GM23248 (cell line): Measurements from ENCODE around the gene LRSAM1. TPM values are rescaled to one million over a fixed set of nuclear protein-coding genes. Genes with fewer than 3 reads are reported as not detected.

ENCODE experiments used
- DNase-seq: peaks from one replicate; pipeline ENCODE4 v3.0.0-alpha.2; 2015
- H2AFZ ChIP-seq: fragments of 200-600 bp; sonication (generic); 2 replicates; pipeline ENCODE4 v1.6.1; 2016; ENCODE audit warnings: antibody characterized with exemption
- H3F3A ChIP-seq: fragments of 200-600 bp; sonication (generic); 2 replicates; pipeline ENCODE4 v1.6.1; 2016; ENCODE audit warnings: mild to moderate bottlenecking, antibody characterized with exemption, mixed run types; ENCODE audit not compliant: insufficient read depth
- H3K27ac ChIP-seq: fragments of 200-600 bp; sonication (generic); 2 replicates; pipeline ENCODE4 v1.5.1; 2016; ENCODE audit warnings: mild to moderate bottlenecking
- H3K27me3 ChIP-seq: fragments of 200-600 bp; sonication (generic); replicated peaks from 2 replicates; pipeline ENCODE4 v1.6.1; 2016; ENCODE audit warnings: mild to moderate bottlenecking; ENCODE audit not compliant: insufficient read depth
- H3K36me3 ChIP-seq: fragments of 200-600 bp; sonication (generic); 2 replicates; pipeline ENCODE4 v1.6.1; 2016; ENCODE audit warnings: low read depth, mild to moderate bottlenecking
- H3K4me1 ChIP-seq: fragments of 200-600 bp; sonication (generic); 2 replicates; pipeline ENCODE4 v1.6.1; 2016; ENCODE audit warnings: mild to moderate bottlenecking; ENCODE audit not compliant: insufficient read depth
- H3K4me2 ChIP-seq: fragments of 200-600 bp; sonication (generic); one replicate; pipeline ENCODE4 v1.6.1; 2016; ENCODE audit warnings: mild to moderate bottlenecking; ENCODE audit not compliant: unreplicated experiment
- H3K4me3 ChIP-seq: fragments of 200-600 bp; sonication (generic); 2 replicates; pipeline ENCODE4 v1.5.1; 2016; ENCODE audit warnings: mild to moderate bottlenecking
- H3K79me2 ChIP-seq: fragments of 200-600 bp; sonication (generic); 2 replicates; pipeline ENCODE4 v1.6.1; 2016; ENCODE audit warnings: mild to moderate bottlenecking; ENCODE audit not compliant: insufficient read depth
- H3K9ac ChIP-seq: fragments of 200-600 bp; sonication (generic); 2 replicates; pipeline ENCODE4 v1.6.1; 2016; ENCODE audit warnings: mild to moderate bottlenecking
- H3K9me2 ChIP-seq: fragments of 200-600 bp; sonication (generic); 2 replicates; pipeline ENCODE4 v1.6.1; 2016; ENCODE audit warnings: mixed run types, mild to moderate bottlenecking, moderate library complexity; ENCODE audit not compliant: insufficient read depth
- H3K9me3 ChIP-seq: fragments of 200-600 bp; sonication (generic); one replicate; pipeline ENCODE4 v1.6.1; 2017; ENCODE audit warnings: low read depth
- H4K20me1 ChIP-seq: fragments of 200-600 bp; sonication (generic); 2 replicates; pipeline ENCODE4 v1.6.0; 2016; ENCODE audit not compliant: insufficient read depth
- EZH2 ChIP-seq: fragments of 200-600 bp; sonication (generic); IDR thresholded peaks from 2 replicates; pipeline ENCODE4 v1.6.1; 2018; ENCODE audit warnings: antibody characterized with exemption, mild to moderate bottlenecking; ENCODE audit not compliant: insufficient read depth, poor library complexity, severe bottlenecking
- EZH2phosphoT487 ChIP-seq: fragments of 200-600 bp; sonication (generic); IDR thresholded peaks from 2 replicates; pipeline ENCODE4 v1.6.1; 2018; ENCODE audit warnings: antibody characterized with exemption, moderate library complexity, mild to moderate bottlenecking, low read depth; ENCODE audit not compliant: insufficient read depth
- WGBS, 2 experiments: methylation state at CpG; one replicate each; pipeline ENCODE4 v1.1.6; 2015 to 2017; ENCODE audit warnings: low lambda C conversion rate in 2 of 2, low coverage in 1 of 2; ENCODE audit errors: missing lambda C conversion rate in 2 of 2; 5-methylcytosine and 5-hydroxymethylcytosine counted together
- in situ Hi-C: fragments of 300-500 bp; cut with MboI; formaldehyde crosslinking; loops from 2 replicates; pipeline ENCODE4 v1.15.0; 2020
- polyA plus RNA-seq: library from polyadenylated mRNA; unstranded; fragments of >200 nt; fragmentation: Nextera tagmentation; extraction: Ambion mirVana; gene quantifications from 2 replicates; pipeline ENCODE4 v1.2.1, GENCODE V29; 2016
- total RNA-seq: library from RNA; depleted of rRNA; stranded (reverse); fragments of >200 nt; shearing (Covaris generic); gene quantifications from 2 replicates; pipeline ENCODE4 v1.2.3, GENCODE V29; 2014

LRSAM1 gene
- total and polyA plus RNA-seq, 2 experiments from 2014 or later, result 14.9 to 15.5 TPM

- H3F3A ChIP-seq, result no peaks in the 10 kb centered on the region
- 68 to 71% methylated on average over 4 of the region's 4 CpGs for WGBS, 2 experiments
- no peak overlapping the region for H3K4me2 ChIP-seq
- no peak overlapping the region for H3K27ac ChIP-seq
- H3K9ac ChIP-seq, result no peak overlapping the region
- no peak for DNase-seq
- no peaks in the 10 kb centered on the region for H3K9me2 ChIP-seq
- no peaks in the 10 kb centered on the region; the same call in 1 of the 2 replicates for H3K36me3 ChIP-seq
- H2AFZ ChIP-seq, result no peak overlapping the region
- H3K4me3 ChIP-seq, result no peak overlapping the region
- H4K20me1 ChIP-seq, result no peaks in the 10 kb centered on the region
- no peak for TF ChIP-seq EZH2phosphoT487
- no peak for TF ChIP-seq EZH2
- no peaks in the 10 kb centered on the region for H3K79me2 ChIP-seq
- no peaks in the 10 kb centered on the region for H3K27me3 ChIP-seq
- H3K9me3 ChIP-seq, result no peaks in the 10 kb centered on the region
- H3K4me1 ChIP-seq, result no peaks in the 10 kb centered on the region
- in situ Hi-C loops, result no loop called here
These were observed 22.6 kb downstream of the LRSAM1 start for GRCh38 chr9:127473932-127474331.

GRCh38 chr9:127474592-127474991 is 23.3 kb downstream of the LRSAM1 start:
- Histone ChIP-seq H3K27me3 (no peaks in the 10 kb centered on the region), H3K9me2 (no peaks in the 10 kb centered on the region), H2AFZ (no peak overlapping the region), H3K9ac (no peak overlapping the region), H3K4me3 (no peak overlapping the region), H3K79me2 (no peaks in the 10 kb centered on the region), H3K27ac (no peak overlapping the region), H3K36me3 (no peaks in the 10 kb centered on the region; the same call in 1 of the 2 replicates), H3F3A (no peaks in the 10 kb centered on the region), H3K4me1 (no peaks in the 10 kb centered on the region), H3K9me3 (no peaks in the 10 kb centered on the region), H4K20me1 (no peaks in the 10 kb centered on the region), H3K4me2 (no peak overlapping the region)
- in situ Hi-C loops, result no loop called here
- TF ChIP-seq EZH2phosphoT487, result no peak
- no peak for TF ChIP-seq EZH2
- no peak for DNase-seq
- 92 to 95% methylated on average over 5 of the region's 5 CpGs for WGBS, 2 experiments

GRCh38 chr9:127479507-127480081 is 28.3 kb downstream of the LRSAM1 start:
- Histone ChIP-seq H3K27me3 (no peaks in the 10 kb centered on the region), H3K9ac (no peak overlapping the region), H3K4me2 (no peak overlapping the region), H4K20me1 (no peaks in the 10 kb centered on the region), H3K9me3 (no peaks in the 10 kb centered on the region), H3K4me1 (no peaks in the 10 kb centered on the region), H2AFZ (no peak overlapping the region), H3K9me2 (no peaks in the 10 kb centered on the region), H3F3A (no peaks in the 10 kb centered on the region), H3K4me3 (no peak overlapping the region), H3K27ac (no peak overlapping the region), H3K36me3 (no peaks in the 10 kb centered on the region; the same call in 1 of the 2 replicates), H3K79me2 (no peaks in the 10 kb centered on the region)
- WGBS, 2 experiments, result 86 to 87% methylated on average over 16 to 17 of the region's 17 CpGs
- TF ChIP-seq EZH2, result no peak
- TF ChIP-seq EZH2phosphoT487, result no peak
- DNase-seq, result no peak
- in situ Hi-C loops, result no loop called here

GRCh38 chr9:127482662-127483061 is 31.4 kb downstream of the LRSAM1 start:
- Histone ChIP-seq H4K20me1 (no peaks in the 10 kb centered on the region), H3K4me3 (no peak overlapping the region), H3K79me2 (no peaks in the 10 kb centered on the region), H3K9me3 (no peaks in the 10 kb centered on the region), H2AFZ (no peak overlapping the region), H3K36me3 (no peaks in the 10 kb centered on the region; the same call in 1 of the 2 replicates), H3F3A (no peaks in the 10 kb centered on the region), H3K27me3 (no peaks in the 10 kb centered on the region), H3K4me1 (no peaks in the 10 kb centered on the region), H3K27ac (no peak overlapping the region), H3K9ac (no peak overlapping the region), H3K9me2 (no peaks in the 10 kb centered on the region), H3K4me2 (no peak overlapping the region)
- in situ Hi-C loops, result no loop called here
- no peak for TF ChIP-seq EZH2phosphoT487
- no peak for TF ChIP-seq EZH2
- DNase-seq, result no peak
- 96 to 98% methylated on average over 9 of the region's 9 CpGs for WGBS, 2 experiments
